H9 (cell line): ENCODE measurements around the gene FABP1. TPM values are rescaled to one million over a fixed set of nuclear protein-coding genes. Genes with fewer than 3 reads are reported as not detected.

Experiments used
- DNase-seq: peaks from one replicate; pipeline ENCODE4 v3.0.0-alpha.2; 2017
- H2AFZ ChIP-seq: one replicate; pipeline ENCODE4 v1.6.1; 2013; ENCODE audit warnings: mild to moderate bottlenecking, low read length, control low read depth, moderate library complexity
- H2AK5ac ChIP-seq: 2 replicates; pipeline ENCODE4 v1.6.1; 2013; ENCODE audit warnings: low read length, control low read depth, mixed read lengths; ENCODE audit not compliant: insufficient read length
- H2BK120ac ChIP-seq: one replicate; pipeline ENCODE4 v1.6.1; 2013; ENCODE audit warnings: low read depth, mild to moderate bottlenecking, low read length, control low read depth, inconsistent platforms; ENCODE audit not compliant: poor library complexity, severe bottlenecking
- H2BK12ac ChIP-seq: 2 replicates; pipeline ENCODE4 v1.6.1; 2013; ENCODE audit warnings: low read length, control low read depth, mixed read lengths, low read depth; ENCODE audit not compliant: insufficient read length
- H2BK15ac ChIP-seq: 2 replicates; pipeline ENCODE4 v1.6.1; 2013; ENCODE audit warnings: low read depth, low read length, control low read depth
- H2BK20ac ChIP-seq: one replicate; pipeline ENCODE4 v1.6.1; 2013; ENCODE audit warnings: low read depth, mild to moderate bottlenecking, low read length, control low read depth, inconsistent platforms; ENCODE audit not compliant: poor library complexity, severe bottlenecking
- H2BK5ac ChIP-seq: 2 replicates; pipeline ENCODE4 v1.6.1; 2013; ENCODE audit warnings: low read length, control low read depth, mixed read lengths; ENCODE audit not compliant: insufficient read length
- H3K14ac ChIP-seq: 2 replicates; pipeline ENCODE4 v1.6.1; 2013; ENCODE audit warnings: low read length, control low read depth; ENCODE audit not compliant: insufficient read depth
- H3K18ac ChIP-seq: 2 replicates; pipeline ENCODE4 v1.6.1; 2013; ENCODE audit warnings: low read depth, mild to moderate bottlenecking, mixed read lengths, low read length, control low read depth; ENCODE audit not compliant: insufficient read length
- H3K23ac ChIP-seq: 2 replicates; pipeline ENCODE4 v1.6.1; 2013; ENCODE audit warnings: low read length, control low read depth, mixed read lengths, low read depth; ENCODE audit not compliant: insufficient read length
- H3K23me2 ChIP-seq: 2 replicates; pipeline ENCODE4 v1.6.1; 2013; ENCODE audit warnings: low read depth, mild to moderate bottlenecking, mixed read lengths, low read length, control low read depth; ENCODE audit not compliant: insufficient read length, poor library complexity, severe bottlenecking
- H3K27ac ChIP-seq: 2 replicates; pipeline ENCODE4 v1.5.1; 2013; ENCODE audit warnings: low read length, control low read depth, mixed read lengths, low read depth; ENCODE audit not compliant: insufficient read length
- H3K27me3 ChIP-seq: 2 replicates; pipeline ENCODE4 v1.6.1; 2013; ENCODE audit warnings: low read length, control low read depth, inconsistent platforms; ENCODE audit not compliant: insufficient read depth
- H3K4ac ChIP-seq: 2 replicates; pipeline ENCODE4 v1.6.1; 2013; ENCODE audit warnings: low read depth, mild to moderate bottlenecking, control low read depth, inconsistent platforms, low read length, moderate library complexity
- H3K4me1 ChIP-seq: 2 replicates; pipeline ENCODE4 v1.6.1; 2013; ENCODE audit warnings: low read length, control low read depth, inconsistent platforms; ENCODE audit not compliant: insufficient read depth
- H3K4me2 ChIP-seq: 2 replicates; pipeline ENCODE4 v1.6.1; 2013; ENCODE audit warnings: low read length, control low read depth, mixed read lengths; ENCODE audit not compliant: insufficient read length, insufficient read depth
- H3K56ac ChIP-seq: 2 replicates; pipeline ENCODE4 v1.6.1; 2013; ENCODE audit warnings: low read depth, mild to moderate bottlenecking, mixed read lengths, low read length, control low read depth; ENCODE audit not compliant: insufficient read length
- H3K79me1 ChIP-seq: 2 replicates; pipeline ENCODE4 v1.6.1; 2013; ENCODE audit warnings: low read depth, mild to moderate bottlenecking, moderate library complexity, low read length, control low read depth, inconsistent platforms; ENCODE audit not compliant: insufficient read depth, poor library complexity, severe bottlenecking
- H3K79me2 ChIP-seq: 2 replicates; pipeline ENCODE4 v1.6.1; 2013; ENCODE audit warnings: low read length, control low read depth, inconsistent platforms; ENCODE audit not compliant: insufficient read depth
- H3K9ac ChIP-seq: 2 replicates; pipeline ENCODE4 v1.6.1; 2013; ENCODE audit warnings: low read length, control low read depth, mixed read lengths; ENCODE audit not compliant: insufficient read length; ENCODE audit errors: extremely low read depth
- H3K9me3 ChIP-seq: one replicate; pipeline ENCODE4 v1.6.1; 2013; ENCODE audit warnings: low read depth, low read length, inconsistent platforms; ENCODE audit not compliant: control insufficient read depth
- H3T11ph ChIP-seq: one replicate; pipeline ENCODE4 v1.6.1; 2013; ENCODE audit warnings: mild to moderate bottlenecking, low read length, control low read depth, inconsistent platforms
- H4K20me1 ChIP-seq: one replicate; pipeline ENCODE4 v1.6.1; 2013; ENCODE audit not compliant: control insufficient read depth, insufficient read length, insufficient read depth
- H4K5ac ChIP-seq: 2 replicates; pipeline ENCODE4 v1.6.1; 2013; ENCODE audit warnings: low read depth, mild to moderate bottlenecking, mixed read lengths, low read length, control low read depth; ENCODE audit not compliant: insufficient read length
- H4K8ac ChIP-seq: replicated peaks from 2 replicates; pipeline ENCODE4 v1.6.1; 2013; ENCODE audit warnings: low read length, control low read depth, mixed read lengths, low read depth; ENCODE audit not compliant: insufficient read length
- H4K91ac ChIP-seq: 2 replicates; pipeline ENCODE4 v1.6.1; 2013; ENCODE audit warnings: low read depth, mild to moderate bottlenecking, moderate library complexity, mixed read lengths, low read length, control low read depth; ENCODE audit not compliant: insufficient read length
- H3K27ac Mint-ChIP-seq, 3 experiments: 2 replicates in 2 of 3; 3 replicates in 1 of 3; pipeline ENCODE4 v1.8.0; 2020 to 2021; ENCODE audit warnings: mixed read lengths in 3 of 3, mild to moderate bottlenecking in 1 of 3, moderate library complexity in 1 of 3
- H3K27me3 Mint-ChIP-seq: 2 replicates; pipeline ENCODE4 v1.8.0; 2021; ENCODE audit warnings: low read depth, mild to moderate bottlenecking, moderate library complexity, mixed read lengths
- H3K36me3 Mint-ChIP-seq, 3 experiments: 2 replicates in 2 of 3; 3 replicates in 1 of 3; pipeline ENCODE4 v1.8.0; 2020 to 2021; ENCODE audit warnings: low read depth in 3 of 3, mixed read lengths in 3 of 3; ENCODE audit not compliant: insufficient read depth in 1 of 3
- H3K4me1 Mint-ChIP-seq, 2 experiments: 2 replicates each; pipeline ENCODE4 v1.8.0; 2020; ENCODE audit warnings: mixed read lengths in 2 of 2
- H3K4me3 Mint-ChIP-seq, 2 experiments: 2 replicates in 1 of 2; 3 replicates in 1 of 2; pipeline ENCODE4 v1.8.0; 2020 to 2021; ENCODE audit warnings: mild to moderate bottlenecking in 2 of 2, mixed read lengths in 2 of 2, moderate library complexity in 1 of 2
- H3K9me3 Mint-ChIP-seq, 2 experiments: 2 replicates in 1 of 2; 3 replicates in 1 of 2; pipeline ENCODE4 v1.8.0; 2020; ENCODE audit warnings: mild to moderate bottlenecking in 2 of 2, mixed read lengths in 2 of 2, moderate library complexity in 1 of 2
- CTCF ChIP-seq: fragments of 200-600 bp; sonication (generic); conservative IDR thresholded peaks from 3 replicates; pipeline ENCODE4 v1.8.0; 2021; ENCODE audit warnings: antibody characterized with exemption, mild to moderate bottlenecking
- WGBS: extraction: QIAGEN DNeasy Blood & Tissue Kit; methylation state at CpG from one replicate; pipeline ENCODE4 v1.1.7; 2013; ENCODE audit warnings: missing lambda C conversion rate, low lambda C conversion rate, mixed read lengths; ENCODE audit not compliant: insufficient read length; ENCODE audit errors: extremely low coverage; 5-methylcytosine and 5-hydroxymethylcytosine counted together
- total RNA-seq: library from RNA; stranded (reverse); gene quantifications from 2 replicates; pipeline ENCODE4 v1.2.1, GENCODE V29; 2021

FABP1 gene
- total RNA-seq, 1 experiment from 2014 or later = not detected

GRCh38 chr2:88161446-88162244 lies 33.8 kb upstream of the FABP1 start:
- H2BK20ac ChIP-seq = no peak overlapping the region
- WGBS = no CpG with 5 or more reads among the region's 11 CpGs

More at GRCh38 chr2:88161446-88162244, 33.8 kb upstream of the FABP1 start:
- H2AFZ ChIP-seq = no peak overlapping the region
- H4K5ac ChIP-seq = no peak overlapping the region
- H3K79me1 ChIP-seq = no peaks in the 10 kb centered on the region
- no peak overlapping the region for H2BK12ac ChIP-seq
- H3K79me2 ChIP-seq = no peaks in the 10 kb centered on the region
- DNase-seq = no peak
- TF ChIP-seq CTCF = no peak
- H3K27me3 Mint-ChIP-seq = no peaks in the 10 kb centered on the region; the same call in none of the 2 replicates
- no peak overlapping the region for H3K18ac ChIP-seq
- H3K4me1 Mint-ChIP-seq = peaks cover 14 to 19% of the 10 kb centered on the region in 2 experiments
- no peak overlapping the region for H3K23ac ChIP-seq
- H2BK5ac ChIP-seq = no peak overlapping the region
- no peaks in the 10 kb centered on the region for H4K20me1 ChIP-seq
- no peak overlapping the region for H3K4ac ChIP-seq
- H3K9ac ChIP-seq = no peak overlapping the region
- H4K91ac ChIP-seq = no peak overlapping the region
- no peak overlapping the region for H3K56ac ChIP-seq
- no peak overlapping the region for H2BK120ac ChIP-seq
- no peaks in the 10 kb centered on the region for H3K9me3 ChIP-seq
- H3K27ac ChIP-seq = no peak overlapping the region
- H3K27me3 ChIP-seq = no peaks in the 10 kb centered on the region
- peak overlapping the region in 1 of 3 experiments; percentile 24; a peak in 1 of 7 replicates for H3K27ac Mint-ChIP-seq
- no peak overlapping the region for H3K4me3 Mint-ChIP-seq
- no peak overlapping the region for H3K4me2 ChIP-seq
- H4K8ac ChIP-seq = no peak overlapping the region
- no peaks in the 10 kb centered on the region for H3K4me1 ChIP-seq
- H3K36me3 Mint-ChIP-seq = no peaks in the 10 kb centered on the region; a peak in 1 of 7 replicates
- no peaks in the 10 kb centered on the region for H3K23me2 ChIP-seq
- no peak overlapping the region for H2BK15ac ChIP-seq
- no peak overlapping the region for H3T11ph ChIP-seq
- no peak overlapping the region for H2AK5ac ChIP-seq
- H3K14ac ChIP-seq = no peak overlapping the region
- no peaks in the 10 kb centered on the region; a peak in 1 of 5 replicates for H3K9me3 Mint-ChIP-seq
